ENCODE data around the gene TDRD7.
A peak's percentile ranks its signal among the peaks of the same experiment; 100 is the strongest.

The TDRD7 gene, protein sequence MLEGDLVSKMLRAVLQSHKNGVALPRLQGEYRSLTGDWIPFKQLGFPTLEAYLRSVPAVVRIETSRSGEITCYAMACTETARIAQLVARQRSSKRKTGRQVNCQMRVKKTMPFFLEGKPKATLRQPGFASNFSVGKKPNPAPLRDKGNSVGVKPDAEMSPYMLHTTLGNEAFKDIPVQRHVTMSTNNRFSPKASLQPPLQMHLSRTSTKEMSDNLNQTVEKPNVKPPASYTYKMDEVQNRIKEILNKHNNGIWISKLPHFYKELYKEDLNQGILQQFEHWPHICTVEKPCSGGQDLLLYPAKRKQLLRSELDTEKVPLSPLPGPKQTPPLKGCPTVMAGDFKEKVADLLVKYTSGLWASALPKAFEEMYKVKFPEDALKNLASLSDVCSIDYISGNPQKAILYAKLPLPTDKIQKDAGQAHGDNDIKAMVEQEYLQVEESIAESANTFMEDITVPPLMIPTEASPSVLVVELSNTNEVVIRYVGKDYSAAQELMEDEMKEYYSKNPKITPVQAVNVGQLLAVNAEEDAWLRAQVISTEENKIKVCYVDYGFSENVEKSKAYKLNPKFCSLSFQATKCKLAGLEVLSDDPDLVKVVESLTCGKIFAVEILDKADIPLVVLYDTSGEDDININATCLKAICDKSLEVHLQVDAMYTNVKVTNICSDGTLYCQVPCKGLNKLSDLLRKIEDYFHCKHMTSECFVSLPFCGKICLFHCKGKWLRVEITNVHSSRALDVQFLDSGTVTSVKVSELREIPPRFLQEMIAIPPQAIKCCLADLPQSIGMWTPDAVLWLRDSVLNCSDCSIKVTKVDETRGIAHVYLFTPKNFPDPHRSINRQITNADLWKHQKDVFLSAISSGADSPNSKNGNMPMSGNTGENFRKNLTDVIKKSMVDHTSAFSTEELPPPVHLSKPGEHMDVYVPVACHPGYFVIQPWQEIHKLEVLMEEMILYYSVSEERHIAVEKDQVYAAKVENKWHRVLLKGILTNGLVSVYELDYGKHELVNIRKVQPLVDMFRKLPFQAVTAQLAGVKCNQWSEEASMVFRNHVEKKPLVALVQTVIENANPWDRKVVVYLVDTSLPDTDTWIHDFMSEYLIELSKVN

DNA sequence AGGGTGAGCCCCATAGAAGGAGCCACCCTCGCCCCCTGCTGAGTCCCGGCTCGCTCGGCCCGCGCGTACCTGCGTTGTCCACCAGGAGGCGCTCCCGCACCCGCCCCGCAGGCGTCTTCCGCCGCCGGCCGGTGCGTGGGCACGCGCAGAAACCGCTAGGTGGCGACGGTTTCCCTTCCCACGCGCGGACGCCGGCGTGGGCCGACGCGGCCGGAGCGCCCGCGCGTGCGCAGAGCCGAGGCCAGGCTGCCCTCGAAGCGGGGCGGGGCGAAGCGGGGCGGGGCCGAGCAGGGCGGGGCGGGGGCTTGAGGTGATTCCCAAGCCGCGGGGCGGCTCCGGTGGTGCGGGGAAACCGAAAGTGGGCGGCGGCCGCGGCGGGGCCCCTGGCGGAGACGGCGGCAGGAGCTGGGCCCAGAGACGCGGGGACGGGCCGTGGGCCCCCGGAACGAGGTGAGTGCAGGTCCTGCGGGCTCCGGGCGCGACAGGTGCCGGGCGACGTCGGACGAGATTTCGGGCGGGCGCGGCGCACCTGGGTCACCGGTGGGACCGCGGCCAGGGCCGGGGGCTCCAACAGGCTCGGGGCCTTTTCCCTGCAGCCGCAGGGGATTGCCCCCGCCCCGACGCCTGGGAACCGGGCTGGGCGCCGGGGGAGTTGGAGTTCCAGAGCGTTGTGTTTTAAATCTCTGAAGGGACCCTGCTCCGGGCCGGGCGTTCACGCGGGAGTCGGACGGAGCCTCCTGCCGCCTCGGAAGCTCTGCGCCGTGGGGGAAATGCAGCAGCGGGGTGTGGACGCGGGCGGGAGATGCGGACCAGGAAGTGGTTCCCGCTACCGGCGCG, at the start of gene TDRD7:
Gene TDRD7, plus strand, starts transcription at position 308 of the 837 bp plus-strand sequence. CDS start 16,370 bp downstream, outside the sequence.
- peaks cover 24 to 48% of the 10 kb centered on the region in 2 donors for H3K4me1 ChIP-seq (ENCODE audit: control insufficient read depth in 1 of 2, insufficient read depth in 2 of 2, low read length in 2 of 2)
- peaks cover 0 to 2% of the 10 kb centered on the region in 2 donors for H3K9me3 ChIP-seq (ENCODE audit: control insufficient read depth in 1 of 2, low read length in 2 of 2)
- H3K4me3 ChIP-seq (ENCODE audit: low read depth in 1 of 2, low read length in 2 of 2) = peak within 1 kb of the TSS; percentile 70 to 81
- no peaks in the 10 kb centered on the region for H3K27me3 ChIP-seq (ENCODE audit: control insufficient read depth in 1 of 2, insufficient read depth in 2 of 2, low read length in 2 of 2)
- H3K27ac ChIP-seq (ENCODE audit: low read depth, low read length) = peak within 1 kb of the TSS; percentile 73
- H3K36me3 ChIP-seq (ENCODE audit: control insufficient read depth in 1 of 2, insufficient read depth in 2 of 2, low read length in 2 of 2) = no peaks in the 10 kb centered on the region
- H3K9ac ChIP-seq (ENCODE audit: low read depth in 1 of 2, low read length in 2 of 2) = peak within 1 kb of the TSS; percentile 48 to 80

DNA sequence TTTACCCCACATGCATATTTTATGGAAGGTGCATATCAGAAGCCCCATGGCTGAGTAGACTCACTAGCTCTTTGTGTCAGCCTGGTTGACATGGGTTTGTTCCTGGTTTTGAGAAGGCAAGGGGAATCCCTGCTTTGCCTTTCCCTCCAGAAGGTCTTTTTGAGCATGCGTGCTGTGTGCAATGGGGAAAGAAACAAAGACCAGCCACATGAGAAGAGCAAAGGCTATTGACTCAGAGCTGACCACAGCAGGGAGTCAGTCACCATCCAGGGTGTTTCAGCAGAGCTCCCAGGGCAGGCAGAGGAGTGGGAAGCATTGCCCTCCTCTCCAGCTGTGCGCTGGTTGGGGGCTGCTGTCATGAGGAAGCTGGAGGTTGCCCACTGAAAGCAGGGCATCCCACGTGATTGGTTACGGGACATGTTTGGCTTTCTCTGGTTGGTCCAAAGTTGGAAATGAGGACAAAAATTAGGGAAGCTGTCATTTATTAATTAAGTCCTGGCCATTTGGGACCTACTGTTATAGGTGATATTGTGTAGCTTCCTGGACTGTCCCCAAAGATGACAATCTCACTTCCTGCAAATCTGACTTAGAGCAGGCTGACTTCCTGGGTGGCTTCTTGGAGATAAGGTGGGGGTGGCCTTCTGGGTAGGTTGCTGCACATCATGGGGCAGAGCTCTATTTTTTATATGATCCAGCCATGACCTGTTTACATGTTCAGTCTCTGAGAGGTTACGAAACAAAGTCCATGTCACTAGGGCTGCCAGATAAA, 48.9 kb upstream of the TDRD7 start:
- Histone ChIP-seq H3K27ac (ENCODE audit: low read depth, low read length) (no peak overlapping the region), H3K9me3 (ENCODE audit: control insufficient read depth in 1 of 2, low read length in 2 of 2) (no peaks in the 10 kb centered on the region), H3K4me1 (ENCODE audit: control insufficient read depth in 1 of 2, insufficient read depth in 2 of 2, low read length in 2 of 2) (peaks cover 6 to 9% of the 10 kb centered on the region in 2 donors), H3K9ac (ENCODE audit: low read depth in 1 of 2, low read length in 2 of 2) (no peak overlapping the region), H3K4me3 (ENCODE audit: low read depth in 1 of 2, low read length in 2 of 2) (no peak overlapping the region), H3K27me3 (ENCODE audit: control insufficient read depth in 1 of 2, insufficient read depth in 2 of 2, low read length in 2 of 2) (no peaks in the 10 kb centered on the region), H3K36me3 (ENCODE audit: control insufficient read depth in 1 of 2, insufficient read depth in 2 of 2, low read length in 2 of 2) (no peaks in the 10 kb centered on the region)

DNA sequence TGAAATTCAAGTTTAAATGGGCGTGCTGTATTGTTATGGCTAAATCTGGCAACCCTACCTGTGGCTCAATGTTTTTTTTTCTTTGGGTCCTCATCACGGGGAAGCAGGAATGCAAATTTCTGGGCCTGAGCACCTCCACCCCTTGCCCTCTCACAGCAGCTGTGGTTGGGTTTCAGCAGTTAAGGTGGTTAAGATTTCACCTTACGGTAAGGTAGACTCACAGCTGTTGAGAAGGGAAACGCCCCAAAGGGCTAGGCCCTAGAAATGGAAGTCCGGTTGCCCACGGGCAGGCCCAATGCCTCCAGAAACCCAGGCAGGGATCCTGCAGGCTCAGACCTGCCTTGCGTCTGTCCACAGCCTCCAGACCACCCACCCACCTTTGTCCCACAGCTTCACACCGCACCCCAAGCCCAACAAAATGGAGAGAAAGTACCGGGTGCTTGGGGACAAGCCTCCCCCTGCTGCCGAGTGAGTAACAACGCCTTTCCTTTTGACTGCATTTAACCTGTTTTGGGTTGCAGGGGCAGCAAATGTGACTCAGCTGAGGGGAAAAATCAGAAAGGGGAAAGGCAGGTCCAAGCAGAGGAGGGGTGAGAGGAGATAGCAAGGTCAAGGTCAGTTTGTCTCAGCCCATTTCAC, 48.1 kb upstream of the TDRD7 start:
- H3K27ac ChIP-seq (ENCODE audit: low read depth, low read length) = no peak overlapping the region
- H3K36me3 ChIP-seq (ENCODE audit: control insufficient read depth in 1 of 2, insufficient read depth in 2 of 2, low read length in 2 of 2) = no peaks in the 10 kb centered on the region
- H3K27me3 ChIP-seq (ENCODE audit: control insufficient read depth in 1 of 2, insufficient read depth in 2 of 2, low read length in 2 of 2) = no peaks in the 10 kb centered on the region
- no peak overlapping the region for H3K4me3 ChIP-seq (ENCODE audit: low read depth in 1 of 2, low read length in 2 of 2)
- peaks cover 6 to 9% of the 10 kb centered on the region in 2 donors for H3K4me1 ChIP-seq (ENCODE audit: control insufficient read depth in 1 of 2, insufficient read depth in 2 of 2, low read length in 2 of 2)
- no peak overlapping the region for H3K9ac ChIP-seq (ENCODE audit: low read depth in 1 of 2, low read length in 2 of 2)
- H3K9me3 ChIP-seq (ENCODE audit: control insufficient read depth in 1 of 2, low read length in 2 of 2) = peaks cover 0 to 6% of the 10 kb centered on the region in 2 donors

DNA sequence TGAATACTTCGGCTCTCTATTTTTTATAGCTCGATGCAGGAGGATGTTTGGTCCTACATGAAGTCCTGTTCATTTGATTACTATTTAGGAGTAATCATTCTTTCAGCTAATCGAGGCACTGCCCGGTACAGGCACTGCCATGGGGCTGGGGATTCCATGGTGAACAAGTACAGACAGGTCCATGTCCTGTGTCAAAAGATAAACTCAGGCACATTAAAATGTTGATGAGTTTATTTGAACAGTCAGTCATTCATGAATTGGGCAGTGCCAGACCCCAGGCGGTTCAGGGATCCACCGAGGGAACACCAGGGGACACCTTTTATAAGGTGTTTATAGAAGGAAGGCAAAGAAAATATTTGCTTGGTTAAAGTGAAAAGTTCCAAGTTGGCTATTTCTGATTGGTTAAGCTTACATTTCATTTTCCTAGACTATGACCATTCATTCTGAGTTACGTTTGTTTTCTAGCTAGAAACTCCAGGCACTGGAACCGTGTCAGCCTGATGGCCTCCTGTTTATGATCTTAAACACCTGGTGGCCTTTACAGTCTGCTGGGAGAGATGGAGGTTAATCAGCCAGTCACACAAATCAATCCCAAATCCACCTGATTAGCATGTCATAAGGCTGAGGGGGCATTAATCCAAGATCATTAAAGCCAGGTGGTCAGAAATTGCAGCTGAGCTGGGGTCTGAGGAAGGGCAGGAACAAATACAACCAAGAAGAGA, 47.0 kb upstream of the TDRD7 start:
- Histone ChIP-seq H3K27ac (ENCODE audit: low read depth, low read length) (no peak overlapping the region), H3K4me1 (ENCODE audit: control insufficient read depth in 1 of 2, insufficient read depth in 2 of 2, low read length in 2 of 2) (peaks cover 6 to 9% of the 10 kb centered on the region in 2 donors), H3K36me3 (ENCODE audit: control insufficient read depth in 1 of 2, insufficient read depth in 2 of 2, low read length in 2 of 2) (no peaks in the 10 kb centered on the region)

DNA sequence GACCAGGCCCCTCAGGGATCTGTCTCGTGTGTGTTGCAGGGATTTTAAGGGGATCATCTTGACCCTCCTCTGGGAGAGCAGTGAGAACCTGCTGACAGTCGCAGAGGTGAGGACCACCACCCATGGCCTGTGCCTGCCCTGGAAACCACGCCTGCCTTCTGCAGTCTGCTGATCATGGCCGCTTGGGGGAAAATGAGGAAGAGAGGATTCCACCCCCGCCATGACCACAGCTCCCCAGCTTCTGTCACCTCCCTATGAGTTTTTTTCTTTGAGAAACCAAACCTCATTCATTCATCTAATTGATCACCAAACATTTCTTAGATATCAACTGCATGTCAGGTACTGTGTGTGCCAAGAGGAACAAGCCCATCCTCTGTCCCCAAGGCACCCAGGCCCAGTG, 46.3 kb upstream of the TDRD7 start:
- H3K27ac ChIP-seq (ENCODE audit: low read depth, low read length) = no peak overlapping the region
- H3K9ac ChIP-seq (ENCODE audit: low read depth in 1 of 2, low read length in 2 of 2) = no peak overlapping the region
- no peaks in the 10 kb centered on the region for H3K27me3 ChIP-seq (ENCODE audit: control insufficient read depth in 1 of 2, insufficient read depth in 2 of 2, low read length in 2 of 2)
- H3K4me3 ChIP-seq (ENCODE audit: low read depth in 1 of 2, low read length in 2 of 2) = no peak overlapping the region
- peaks cover 0 to 6% of the 10 kb centered on the region in 2 donors for H3K9me3 ChIP-seq (ENCODE audit: control insufficient read depth in 1 of 2, low read length in 2 of 2)
- no peaks in the 10 kb centered on the region for H3K36me3 ChIP-seq (ENCODE audit: control insufficient read depth in 1 of 2, insufficient read depth in 2 of 2, low read length in 2 of 2)
- H3K4me1 ChIP-seq (ENCODE audit: control insufficient read depth in 1 of 2, insufficient read depth in 2 of 2, low read length in 2 of 2) = peaks cover 6 to 9% of the 10 kb centered on the region in 2 donors

More for the DNA sequence above, 47.0 kb upstream of the TDRD7 start:
- Histone ChIP-seq H3K9ac (ENCODE audit: low read depth in 1 of 2, low read length in 2 of 2) (no peak overlapping the region), H3K4me3 (ENCODE audit: low read depth in 1 of 2, low read length in 2 of 2) (no peak overlapping the region), H3K27me3 (ENCODE audit: control insufficient read depth in 1 of 2, insufficient read depth in 2 of 2, low read length in 2 of 2) (no peaks in the 10 kb centered on the region), H3K9me3 (ENCODE audit: control insufficient read depth in 1 of 2, low read length in 2 of 2) (peaks cover 0 to 6% of the 10 kb centered on the region in 2 donors)

DNA sequence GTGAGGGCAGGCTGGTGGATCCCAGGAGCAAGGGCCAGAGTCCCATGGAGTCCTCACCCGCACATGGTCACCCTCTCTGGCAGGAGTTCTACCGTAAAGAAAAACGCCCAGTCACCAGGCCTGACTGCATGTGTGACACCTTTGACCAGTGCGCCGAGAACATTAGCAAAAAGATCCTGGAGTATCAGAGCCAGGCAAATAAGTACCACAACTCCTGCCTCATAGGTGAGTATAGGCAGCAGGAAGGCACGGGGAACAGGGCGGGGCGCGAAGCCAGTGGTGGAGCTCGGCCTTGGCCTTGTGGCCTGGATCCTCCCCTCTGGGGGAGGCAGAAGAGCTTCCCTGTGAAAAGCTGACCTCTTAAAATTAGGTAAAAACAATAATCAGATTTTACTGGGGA, 45.4 kb upstream of the TDRD7 start:
- Histone ChIP-seq H3K9ac (ENCODE audit: low read depth in 1 of 2, low read length in 2 of 2) (no peak overlapping the region), H3K36me3 (ENCODE audit: control insufficient read depth in 1 of 2, insufficient read depth in 2 of 2, low read length in 2 of 2) (peaks cover 0 to 2% of the 10 kb centered on the region in 2 donors), H3K4me1 (ENCODE audit: control insufficient read depth in 1 of 2, insufficient read depth in 2 of 2, low read length in 2 of 2) (peaks cover 6 to 9% of the 10 kb centered on the region in 2 donors)

DNA sequence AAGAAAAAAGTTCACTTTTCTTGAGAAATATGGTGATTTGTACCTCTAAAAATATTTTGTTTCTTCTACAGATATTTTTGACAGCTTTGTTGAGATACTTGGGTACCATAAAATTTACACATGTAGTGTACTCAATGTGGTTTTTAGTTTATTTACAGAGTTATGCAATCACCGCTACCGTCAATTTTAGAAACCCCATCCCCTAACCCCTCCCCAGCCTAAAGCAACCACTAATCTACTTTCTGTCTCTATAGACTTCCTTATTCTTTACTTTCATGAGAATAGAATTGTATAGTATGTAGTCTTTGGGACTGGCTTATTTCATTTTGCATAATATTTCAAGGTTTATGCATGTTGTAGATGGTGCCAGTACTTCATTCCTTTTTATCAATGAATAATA, 45.0 kb upstream of the TDRD7 start:
- no peak overlapping the region for H3K27ac ChIP-seq (ENCODE audit: low read depth, low read length)
- H3K9me3 ChIP-seq (ENCODE audit: control insufficient read depth in 1 of 2, low read length in 2 of 2) = peaks cover 0 to 6% of the 10 kb centered on the region in 2 donors
- H3K4me3 ChIP-seq (ENCODE audit: low read depth in 1 of 2, low read length in 2 of 2) = no peak overlapping the region
- H3K9ac ChIP-seq (ENCODE audit: low read depth in 1 of 2, low read length in 2 of 2) = no peak overlapping the region
- peaks cover 0 to 3% of the 10 kb centered on the region in 2 donors for H3K36me3 ChIP-seq (ENCODE audit: control insufficient read depth in 1 of 2, insufficient read depth in 2 of 2, low read length in 2 of 2)
- no peaks in the 10 kb centered on the region for H3K27me3 ChIP-seq (ENCODE audit: control insufficient read depth in 1 of 2, insufficient read depth in 2 of 2, low read length in 2 of 2)
- H3K4me1 ChIP-seq (ENCODE audit: control insufficient read depth in 1 of 2, insufficient read depth in 2 of 2, low read length in 2 of 2) = peaks cover 6 to 9% of the 10 kb centered on the region in 2 donors

More for the DNA sequence above, 45.4 kb upstream of the TDRD7 start:
- H3K4me3 ChIP-seq (ENCODE audit: low read depth in 1 of 2, low read length in 2 of 2) = no peak overlapping the region
- H3K27ac ChIP-seq (ENCODE audit: low read depth, low read length) = no peak overlapping the region
- no peaks in the 10 kb centered on the region for H3K27me3 ChIP-seq (ENCODE audit: control insufficient read depth in 1 of 2, insufficient read depth in 2 of 2, low read length in 2 of 2)
- H3K9me3 ChIP-seq (ENCODE audit: control insufficient read depth in 1 of 2, low read length in 2 of 2) = peaks cover 0 to 6% of the 10 kb centered on the region in 2 donors

DNA sequence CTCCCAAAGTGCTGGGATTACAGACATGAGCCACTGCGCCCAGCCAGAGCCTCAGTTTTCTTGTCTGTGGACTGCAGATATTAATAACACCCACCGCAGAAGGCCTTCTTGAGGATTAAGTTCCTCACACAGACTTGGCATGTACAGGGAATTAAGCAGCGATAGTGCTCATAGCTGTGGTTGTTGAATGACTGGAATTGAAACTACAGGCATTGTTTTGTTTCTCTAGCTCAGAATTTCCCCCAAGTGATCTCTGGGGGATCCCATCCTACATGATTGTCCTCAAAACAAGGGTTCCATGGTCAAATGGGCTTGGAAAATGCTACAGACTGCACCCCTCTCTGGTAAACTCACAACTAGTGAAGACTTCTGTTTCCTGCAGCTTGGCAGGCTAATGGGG, 44.2 kb upstream of the TDRD7 start:
- Histone ChIP-seq H3K9ac (ENCODE audit: low read depth in 1 of 2, low read length in 2 of 2) (no peak overlapping the region), H3K36me3 (ENCODE audit: control insufficient read depth in 1 of 2, insufficient read depth in 2 of 2, low read length in 2 of 2) (peaks cover 0 to 3% of the 10 kb centered on the region in 2 donors), H3K27me3 (ENCODE audit: control insufficient read depth in 1 of 2, insufficient read depth in 2 of 2, low read length in 2 of 2) (no peaks in the 10 kb centered on the region), H3K9me3 (ENCODE audit: control insufficient read depth in 1 of 2, low read length in 2 of 2) (peaks cover 0 to 6% of the 10 kb centered on the region in 2 donors), H3K4me3 (ENCODE audit: low read depth in 1 of 2, low read length in 2 of 2) (no peak overlapping the region), H3K27ac (ENCODE audit: low read depth, low read length) (no peak overlapping the region), H3K4me1 (ENCODE audit: control insufficient read depth in 1 of 2, insufficient read depth in 2 of 2, low read length in 2 of 2) (peaks cover 6 to 10% of the 10 kb centered on the region in 2 donors)
